HepG2 (cell line): Measurements from ENCODE around the gene BRSK2. TPM values are rescaled to one million over a fixed set of nuclear protein-coding genes. Genes with fewer than 3 reads are reported as not detected.

Experiments used
- ATAC-seq: fragments of 200-7000 bp; cut with Tn5 transposase; 3 replicates; pipeline ENCODE4 v1.9.1; 2020; ENCODE audit warnings: mild to moderate bottlenecking, moderate library complexity
- BruUV-seq: library from RNA; stranded (reverse); fragments of 400-500 nt; replicated peaks from 2 replicates; lab custom pipeline; 2021; lab: Mats Ljungman, UMichigan
- CTCF ChIA-PET: fragments of 300-600 bp; formaldehyde crosslinking; extraction: SDS; loops from one replicate; lab custom pipeline; 2021; ENCODE audit warnings: low total read pairs, inconsistent platforms, low intra/inter-chr PET ratio; lab: Yijun Ruan, JAX
- POLR2A ChIA-PET: fragments of 350-600 bp; sonication (Branson Sonifier 250); formaldehyde crosslinking; loops from one replicate; lab custom pipeline; 2020; ENCODE audit warnings: antibody characterized with exemption, inconsistent platforms; lab: Yijun Ruan, JAX
- DNase-seq: peaks from one replicate; pipeline ENCODE4 v3.0.0-alpha.2; 2015; ENCODE audit warnings: low spot score
- FAIRE-seq: peaks from 3 replicates; lab custom pipeline; 2011; peaks lifted over from hg19 to GRCh38; lab: Jason Lieb, UNC
- H2AFZ ChIP-seq: one replicate; pipeline ENCODE4 v1.6.1; 2011; ENCODE audit warnings: low read length, inconsistent platforms
- H3K27ac ChIP-seq: fragments of 300-600 bp; 3 replicates; pipeline ENCODE4 v1.8.0; 2011; ENCODE audit warnings: mixed run types, mild to moderate bottlenecking, mixed read lengths, low read length, inconsistent platforms; ENCODE audit not compliant: insufficient read depth; ENCODE audit errors: extremely low read length
- H3K27me3 ChIP-seq, 2 experiments: fragments of 200-600 bp in 1 of 2; 2 replicates in 1 of 2; 3 replicates in 1 of 2; pipeline versions ENCODE4 v1.6.0 to v1.8.0; 2011; ENCODE audit warnings: low read length in 2 of 2, mild to moderate bottlenecking in 2 of 2, moderate library complexity in 2 of 2, inconsistent platforms in 1 of 2; ENCODE audit not compliant: insufficient read depth in 2 of 2, control insufficient read depth in 1 of 2
- H3K36me3 ChIP-seq, 2 experiments: fragments of 200-600 bp in 1 of 2; replicated peaks in 1 of 2; 2 replicates in 1 of 2; 3 replicates in 1 of 2; pipeline versions ENCODE4 v1.5.1 to v1.8.0; 2011; ENCODE audit warnings: low read length in 2 of 2, inconsistent platforms in 1 of 2; ENCODE audit not compliant: insufficient read depth in 2 of 2, control insufficient read depth in 1 of 2
- H3K4me1 ChIP-seq: 2 replicates; pipeline ENCODE4 v1.5.1; 2012; ENCODE audit warnings: low read length, inconsistent platforms; ENCODE audit not compliant: insufficient read depth
- H3K4me2 ChIP-seq: 2 replicates; pipeline ENCODE4 v1.6.0; 2011; ENCODE audit warnings: low read depth, low read length, inconsistent platforms
- H3K4me3 ChIP-seq, 3 experiments: fragments of 200-600 bp in 1 of 3; sonication (generic), shearing (Covaris generic) in 1 of 3; replicated peaks in 1 of 3; 2 replicates each; pipeline ENCODE4 v1.5.1; 2011 to 2016; ENCODE audit warnings: low read length in 3 of 3, inconsistent platforms in 2 of 3, low read depth in 2 of 3, mild to moderate bottlenecking in 2 of 3, control low read depth in 1 of 3, mixed read lengths in 1 of 3; ENCODE audit not compliant: insufficient read depth in 1 of 3
- H3K79me2 ChIP-seq: one replicate; pipeline ENCODE4 v1.6.1; 2011; ENCODE audit warnings: low read length, inconsistent platforms; ENCODE audit not compliant: insufficient read depth
- H3K9ac ChIP-seq: 2 replicates; pipeline ENCODE4 v1.6.0; 2011; ENCODE audit warnings: mild to moderate bottlenecking, low read depth, low read length, inconsistent platforms; ENCODE audit not compliant: insufficient read depth
- H3K9me3 ChIP-seq: 2 replicates; pipeline ENCODE4 v1.5.1; 2012; ENCODE audit warnings: mild to moderate bottlenecking, low read length
- H4K20me1 ChIP-seq: 2 replicates; pipeline ENCODE4 v1.6.0; 2011; ENCODE audit warnings: inconsistent platforms, mild to moderate bottlenecking, low read length, moderate library complexity; ENCODE audit not compliant: insufficient read depth
- KLF13 ChIP-seq: sonication (generic); formaldehyde crosslinking; IDR thresholded peaks from 2 replicates; pipeline ENCODE4 v1.4.0; 2020; ENCODE audit warnings: mild to moderate bottlenecking, missing genetic modification reagents
- MATR3 ChIP-seq: sonication (generic); formaldehyde crosslinking; IDR thresholded peaks from 2 replicates; pipeline ENCODE4 v1.4.0; 2020; ENCODE audit warnings: missing genetic modification reagents
- MNT ChIP-seq: fragments of 450-650 bp; IDR thresholded peaks from 2 replicates; pipeline ENCODE4 v1.6.1; 2016
- NONO ChIP-seq, 2 experiments: fragments of 450-650 bp in 1 of 2; sonication (generic) in 1 of 2; formaldehyde crosslinking in 1 of 2; IDR thresholded peaks in 1 of 2; conservative IDR thresholded peaks in 1 of 2; 2 replicates each; pipeline versions ENCODE4 v1.6.1 to v1.8.0; 2017 to 2022; ENCODE audit warnings: mild to moderate bottlenecking in 1 of 2, missing genetic modification reagents in 1 of 2, moderate library complexity in 1 of 2
- SUZ12 ChIP-seq: fragments of 150-350 bp; IDR thresholded peaks from 2 replicates; pipeline ENCODE4 v1.6.1; 2014; ENCODE audit warnings: low read depth, low read length
- TERF1 ChIP-seq: sonication (generic); formaldehyde crosslinking; IDR thresholded peaks from 2 replicates; pipeline ENCODE4 v1.8.0; 2022; ENCODE audit warnings: mild to moderate bottlenecking, missing genetic modification reagents, moderate library complexity
- ZFP90 ChIP-seq: sonication (generic); formaldehyde crosslinking; IDR thresholded peaks from 2 replicates; pipeline ENCODE4 v1.8.0; 2022; ENCODE audit warnings: missing genetic modification reagents, mild to moderate bottlenecking, inconsistent platforms, borderline replicate concordance
- ZNF101 ChIP-seq: sonication (generic); formaldehyde crosslinking; IDR thresholded peaks from 2 replicates; pipeline ENCODE4 v1.4.0; 2020; ENCODE audit warnings: mild to moderate bottlenecking, low read depth, missing genetic modification reagents, borderline replicate concordance
- ZNF24 ChIP-seq: fragments of 450-650 bp; IDR thresholded peaks from 2 replicates; pipeline ENCODE4 v1.6.1; 2017; ENCODE audit warnings: antibody characterized with exemption, mild to moderate bottlenecking
- ZNF280B ChIP-seq: sonication (generic); formaldehyde crosslinking; IDR thresholded peaks from 2 replicates; pipeline ENCODE4 v1.5.0; 2020; ENCODE audit warnings: missing genetic modification reagents, mild to moderate bottlenecking, borderline replicate concordance
- ZNF558 ChIP-seq: sonication (generic); formaldehyde crosslinking; IDR thresholded peaks from 2 replicates; pipeline ENCODE4 v1.9.0; 2022; ENCODE audit warnings: mild to moderate bottlenecking, missing genetic modification reagents, borderline replicate concordance
- ZNF766 ChIP-seq: sonication (generic); formaldehyde crosslinking; IDR thresholded peaks from 2 replicates; pipeline ENCODE4 v1.5.0; 2020; ENCODE audit warnings: missing genetic modification reagents, borderline replicate concordance
- ZSCAN22 ChIP-seq: sonication (generic); formaldehyde crosslinking; IDR thresholded peaks from 2 replicates; pipeline ENCODE4 v1.4.0; 2020; ENCODE audit warnings: mild to moderate bottlenecking, missing genetic modification reagents
- ZZZ3 ChIP-seq: sonication (generic); formaldehyde crosslinking; IDR thresholded peaks from 2 replicates; pipeline ENCODE4 v1.4.0; 2020; ENCODE audit warnings: missing genetic modification reagents, mild to moderate bottlenecking, borderline replicate concordance
- WGBS: methylation state at CpG from one replicate; pipeline ENCODE4 v1.1.6; 2017; ENCODE audit warnings: low lambda C conversion rate; 5-methylcytosine and 5-hydroxymethylcytosine counted together
- in situ Hi-C: cut with HindIII; loops from 2 replicates; pipeline ENCODE4 v1.10.0; 2017; ENCODE audit warnings: low pct_unique_long_range_greater_than_20kb; ENCODE audit not compliant: extremely low pct_ligation_motif_present
- intact Hi-C: fragments of 100-400 bp; cut with micrococcal nuclease; formaldehyde crosslinking; loops from one replicate; pipeline ENCODE4 v1.10.0; 2022; ENCODE audit not compliant: unreplicated experiment
- polyA plus RNA-seq, 8 experiments: library from polyadenylated mRNA; depleted of rRNA in 3 of 8; stranded (reverse) in 7 of 8; unstranded in 1 of 8; fragments of >200 nt; fragmentation: Illumina TruSeq in 4 of 8; extraction: Trizol in 4 of 8; gene quantifications; 2 replicates each; pipeline versions ENCODE4 v1.2.1 to v1.2.3, GENCODE V29; 2011 to 2016; ENCODE audit warnings: low read depth in 4 of 8, missing spikeins in 1 of 8, mixed read lengths in 1 of 8; ENCODE audit not compliant: insufficient read depth in 1 of 8
- total RNA-seq, 5 experiments: library from RNA; depleted of rRNA; stranded (reverse); fragments of >200 nt; fragmentation: Illumina TruSeq; extraction: Trizol; gene quantifications; 2 replicates each; pipeline ENCODE4 v1.2.3, GENCODE V29; 2016; ENCODE audit warnings: low read depth in 1 of 5

BRSK2 gene
- total and polyA plus RNA-seq, 2 of the 13 experiments (the other 11 are each of a cell fraction or from before 2014, with no cell fraction given) = 0.74 to 1.1 TPM

GRCh38 chr11:1478011-1478410 lies 88.3 kb downstream of the BRSK2 start:
- no peak for ATAC-seq
- no peak for FAIRE-seq
- H3K9me3 ChIP-seq = no peaks in the 10 kb centered on the region
- H2AFZ ChIP-seq = no peak overlapping the region
- no peaks in the 10 kb centered on the region for H3K27me3 ChIP-seq
- in situ Hi-C loops = no loop called here
- WGBS = 94% methylated on average over 12 of the region's 13 CpGs
- H3K4me2 ChIP-seq = no peak overlapping the region
- H3K36me3 ChIP-seq = peaks cover 14 to 29% of the 10 kb centered on the region in 2 experiments; a peak in 4 of 5 replicates
- CTCF ChIA-PET = no interaction called here
- BruUV-seq = no TSS peak
- POLR2A ChIA-PET = no interaction called here
- H3K27ac ChIP-seq = no peak overlapping the region
- no peak overlapping the region for H3K9ac ChIP-seq
- TF ChIP-seq MNT = 0 out of 2 replicates have a peak, but pooled peaks have one; percentile 32
- TF ChIP-seq ZNF766 (CRISPR knock-in tag) = no peak
- H3K4me1 ChIP-seq = no peaks in the 10 kb centered on the region
- no peaks in the 10 kb centered on the region for H3K79me2 ChIP-seq
- no peaks in the 10 kb centered on the region for H4K20me1 ChIP-seq
- DNase-seq = no peak
- intact Hi-C loops = no loop called here
- no peak overlapping the region for H3K4me3 ChIP-seq

- no peak overlapping the region for H3K9ac ChIP-seq
- no peak overlapping the region for H2AFZ ChIP-seq
- peaks cover 14 to 29% of the 10 kb centered on the region in 2 experiments; a peak in 4 of 5 replicates for H3K36me3 ChIP-seq
- no TSS peak for BruUV-seq
- H3K27ac ChIP-seq = no peak overlapping the region
- H3K9me3 ChIP-seq = no peaks in the 10 kb centered on the region
- H3K4me2 ChIP-seq = no peak overlapping the region
- ChIA-PET POLR2A (no interaction called here), CTCF (no interaction called here)
- 93% methylated on average over 5 of the region's 9 CpGs for WGBS
- H3K4me1 ChIP-seq = no peaks in the 10 kb centered on the region
- no peak overlapping the region for H3K4me3 ChIP-seq
- intact Hi-C loops (no loop called here), in situ Hi-C loops (no loop called here)
- H3K79me2 ChIP-seq = no peaks in the 10 kb centered on the region
- H4K20me1 ChIP-seq = peaks cover 2% of the 10 kb centered on the region; the same call in 1 of the 2 replicates
- DNase-seq (no peak), ATAC-seq (no peak), FAIRE-seq (no peak)
- no peaks in the 10 kb centered on the region for H3K27me3 ChIP-seq
- TF ChIP-seq KLF13 (CRISPR knock-in tag) = no peak
- TF ChIP-seq ZNF558 (CRISPR knock-in tag) = no peak
- no peak for TF ChIP-seq ZNF24
- no peak for TF ChIP-seq ZSCAN22
- TF ChIP-seq TERF1 (CRISPR knock-in tag) = no peak
- TF ChIP-seq ZZZ3 = no peak
- no peak for TF ChIP-seq SUZ12
- no peak for TF ChIP-seq MATR3 (CRISPR knock-in tag)
- no peak for TF ChIP-seq ZNF280B (CRISPR knock-in tag)
- TF ChIP-seq NONO (IDR thresholded peaks at IDR 0.05) = no peak
- no peak for TF ChIP-seq NONO (CRISPR knock-in tag; conservative IDR thresholded peaks at IDR 0.05)
- TF ChIP-seq ZFP90 = no peak
- TF ChIP-seq ZNF101 (CRISPR knock-in tag) = no peak
Observed at GRCh38 chr11:1478544-1478943, 88.8 kb downstream of the BRSK2 start.
